Thyroid gland (tissue), 4 donors: Measurements from ENCODE around the gene CAMK1D. TPM values are rescaled to one million over a fixed set of nuclear protein-coding genes. Genes with fewer than 3 reads are reported as not detected.

Source experiments
- DNase-seq, 2 donors: peaks; one replicate each; pipeline ENCODE4 v3.0.0-alpha.2; 2019
- H3K27ac ChIP-seq, 3 donors: fragments of 200-600 bp; sonication (generic); 1 replicate in 2 of 3; 2 replicates in 1 of 3; pipeline ENCODE4 v1.5.1; 2016 to 2019; ENCODE audit warnings: mild to moderate bottlenecking in 1 of 3, moderate library complexity in 1 of 3
- H3K27me3 ChIP-seq: fragments of 200-600 bp; sonication (generic); one replicate; pipeline ENCODE4 v1.5.1; 2019
- H3K36me3 ChIP-seq, 2 donors: fragments of 200-600 bp; sonication (generic); one replicate each; pipeline ENCODE4 v1.5.1; 2016 to 2019
- H3K4me1 ChIP-seq, 2 donors: fragments of 200-600 bp; sonication (generic); one replicate each; pipeline ENCODE4 v1.5.1; 2017 to 2019
- H3K4me3 ChIP-seq, 3 donors: fragments of 200-600 bp; sonication (generic); replicated peaks in 1 of 3; 1 replicate in 2 of 3; 2 replicates in 1 of 3; pipeline ENCODE4 v1.5.1; 2016; ENCODE audit warnings: mild to moderate bottlenecking in 1 of 3
- H3K9me3 ChIP-seq: fragments of 200-600 bp; sonication (generic); one replicate; pipeline ENCODE4 v1.5.1; 2017
- CTCF ChIP-seq, 6 experiments: fragments of 200-600 bp in 3 of 6; fragments of 450-650 bp in 3 of 6; sonication (generic) in 3 of 6; IDR thresholded peaks; one replicate each; pipeline ENCODE4 v1.5.1; 2016 to 2019; ENCODE audit warnings: antibody characterized with exemption in 6 of 6, mild to moderate bottlenecking in 2 of 6, inconsistent platforms in 1 of 6, moderate library complexity in 1 of 6
- POLR2A ChIP-seq, 2 donors: fragments of 450-650 bp; IDR thresholded peaks; one replicate each; pipeline ENCODE4 v1.6.1; 2017; ENCODE audit warnings: antibody characterized with exemption in 2 of 2, mild to moderate bottlenecking in 2 of 2, moderate library complexity in 1 of 2
- WGBS, 2 donors: methylation state at CpG; one replicate each; pipeline ENCODE4 v1.1.5; 2017; 5-methylcytosine and 5-hydroxymethylcytosine counted together
- intact Hi-C: fragments of 100-400 bp; cut with DNase I; formaldehyde crosslinking; loops from one replicate; pipeline ENCODE4 v1.15.1; 2023
- total RNA-seq, 4 donors: library from RNA; depleted of rRNA; stranded (reverse); fragments of >200 nt; gene quantifications; one replicate each; pipeline ENCODE4 v1.2.3, GENCODE V29; 2016

The CAMK1D gene
- total RNA-seq, 4 donors from 2014 or later: 12.2 to 29.6 (median 17.4) TPM

DNA sequence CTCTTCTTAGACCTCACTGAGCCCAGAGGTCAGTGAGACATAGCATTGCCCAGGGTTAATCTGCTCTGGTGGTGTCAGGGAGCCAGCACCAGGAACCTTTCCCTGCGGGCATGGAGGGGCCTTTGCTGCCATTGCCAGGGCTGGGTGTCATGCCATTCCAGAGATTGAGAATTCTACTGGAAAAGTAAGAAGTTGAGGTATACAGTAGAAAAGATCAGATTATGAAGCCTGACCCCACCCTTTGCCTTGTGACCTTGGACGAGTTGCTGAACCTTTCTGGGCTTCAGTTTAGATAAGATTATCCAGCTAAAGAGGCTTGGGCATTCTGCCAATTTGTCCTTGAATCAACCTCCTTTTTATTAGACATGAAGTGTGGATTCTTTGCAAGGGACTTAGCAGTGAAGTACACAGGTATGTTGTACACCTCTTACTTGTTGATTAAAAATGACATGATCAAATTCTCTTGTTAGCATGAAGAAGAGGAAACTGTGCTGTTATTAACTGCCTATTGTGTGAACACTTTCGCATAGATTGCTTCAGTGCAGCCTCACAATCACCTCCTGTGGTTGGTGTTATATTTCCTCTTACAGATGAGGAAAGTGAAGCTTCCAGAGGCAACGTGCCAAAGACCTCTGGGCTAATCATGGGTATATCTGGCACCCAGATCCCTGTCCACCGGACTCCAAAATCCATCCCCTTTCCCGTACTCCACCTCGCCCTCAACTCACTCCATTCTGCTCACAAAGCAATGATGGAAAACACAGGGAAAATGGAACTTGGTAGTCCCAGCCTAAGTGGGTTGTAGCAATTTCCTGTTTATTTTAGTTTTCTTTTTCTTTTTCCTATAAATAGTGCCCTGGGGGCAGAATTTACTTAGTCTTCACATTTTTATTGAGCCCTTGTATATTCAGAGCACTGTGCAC is 151.3 kb downstream of the CAMK1D start:
- H3K9me3 ChIP-seq: no peaks in the 10 kb centered on the region
- no peak overlapping the region for H3K4me3 ChIP-seq
- TF ChIP-seq POLR2A (IDR thresholded peaks at IDR 0.05) (no peak), CTCF (IDR thresholded peaks at IDR 0.05) (no peak)
- H3K4me1 ChIP-seq: peaks cover 29 to 37% of the 10 kb centered on the region in 2 donors
- 39 to 54% methylated on average over 7 of the region's 7 CpGs for WGBS, 2 donors
- peak in 1 of 2 donors; percentile 35 for DNase-seq
- H3K36me3 ChIP-seq: no peaks in the 10 kb centered on the region
- no peaks in the 10 kb centered on the region for H3K27me3 ChIP-seq
- intact Hi-C loops: no loop called here
- H3K27ac ChIP-seq: peak overlapping the region in 2 of 3 donors; percentile 4 to 12

- Histone ChIP-seq H3K4me1 (peaks cover 29 to 37% of the 10 kb centered on the region in 2 donors), H3K36me3 (no peaks in the 10 kb centered on the region), H3K27me3 (no peaks in the 10 kb centered on the region), H3K4me3 (no peak overlapping the region), H3K27ac (no peak overlapping the region), H3K9me3 (no peaks in the 10 kb centered on the region)
- DNase-seq: no peak
- intact Hi-C loops: no loop called here
- TF ChIP-seq POLR2A (IDR thresholded peaks at IDR 0.05) (no peak), CTCF (IDR thresholded peaks at IDR 0.05) (no peak)
- WGBS, 2 donors: 73 to 84% methylated on average over 12 of the region's 12 CpGs
These were observed 152.0 kb downstream of the CAMK1D start for GRCh38 chr10:12501324-12501723.

- Histone ChIP-seq H3K27me3 (no peaks in the 10 kb centered on the region), H3K9me3 (no peaks in the 10 kb centered on the region), H3K4me3 (no peak overlapping the region), H3K4me1 (peaks cover 29 to 37% of the 10 kb centered on the region in 2 donors), H3K27ac (no peak overlapping the region), H3K36me3 (no peaks in the 10 kb centered on the region)
- DNase-seq: no peak
- 84 to 85% methylated on average over 16 of the region's 16 CpGs for WGBS, 2 donors
- intact Hi-C loops: no loop called here
- no peak for TF ChIP-seq CTCF (IDR thresholded peaks at IDR 0.05)
- no peak for TF ChIP-seq POLR2A (IDR thresholded peaks at IDR 0.05)
These were observed 152.6 kb downstream of the CAMK1D start for GRCh38 chr10:12501841-12502525.

- Histone ChIP-seq H3K27me3 (no peaks in the 10 kb centered on the region), H3K36me3 (no peaks in the 10 kb centered on the region), H3K9me3 (no peaks in the 10 kb centered on the region), H3K4me1 (peaks cover 29 to 37% of the 10 kb centered on the region in 2 donors), H3K4me3 (no peak overlapping the region), H3K27ac (no peak overlapping the region)
- 85 to 88% methylated on average over 19 of the region's 19 CpGs for WGBS, 2 donors
- intact Hi-C loops: no loop called here
- no peak for TF ChIP-seq POLR2A (IDR thresholded peaks at IDR 0.05)
- DNase-seq: no peak
These were observed 153.4 kb downstream of the CAMK1D start for GRCh38 chr10:12502526-12503274.

DNA sequence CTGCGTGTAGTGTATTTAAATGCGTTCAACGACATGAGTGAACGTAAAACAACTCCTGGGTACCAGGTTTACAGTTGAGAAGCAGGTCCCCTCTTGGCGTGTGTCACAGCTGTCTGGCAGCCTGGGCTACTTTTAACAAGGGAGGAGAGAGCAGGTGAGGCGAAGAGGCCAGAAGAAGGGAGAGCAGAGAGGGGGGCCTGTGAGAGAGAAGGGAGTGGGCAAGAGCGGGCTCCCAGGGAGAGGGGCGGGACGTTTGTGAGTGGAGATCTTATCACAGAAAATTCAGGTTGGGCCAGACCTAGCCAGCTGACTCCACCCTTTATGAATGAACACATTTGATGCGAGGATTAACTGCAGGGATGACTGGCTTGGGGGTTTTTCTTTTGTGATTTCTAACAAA is 154.0 kb downstream of the CAMK1D start:
- DNase-seq: peak; percentile 72 to 73
- Histone ChIP-seq H3K9me3 (no peaks in the 10 kb centered on the region), H3K27ac (no peak overlapping the region), H3K27me3 (no peaks in the 10 kb centered on the region), H3K4me1 (peaks cover 29 to 37% of the 10 kb centered on the region in 2 donors), H3K4me3 (no peak overlapping the region), H3K36me3 (no peaks in the 10 kb centered on the region)
- 38 to 46% methylated on average over 10 of the region's 10 CpGs for WGBS, 2 donors
- intact Hi-C loops: no loop called here
- TF ChIP-seq CTCF (IDR thresholded peaks at IDR 0.05) (no peak), POLR2A (IDR thresholded peaks at IDR 0.05) (no peak)
